Epithelial cell of proximal tubule (primary cell): Measurements from ENCODE around the gene TCAF1. TPM values are rescaled to one million over a fixed set of nuclear protein-coding genes. Genes with fewer than 3 reads are reported as not detected.
A peak's percentile ranks its signal among the peaks of the same experiment; 100 is the strongest.
"Not testable (repeated sequence)": the region's sequence is repeated elsewhere in the genome, so short reads cannot be mapped to it uniquely, and the experiment has no call there.

Experiments used
- DNase-seq: peaks from one replicate; pipeline ENCODE4 v3.0.0-alpha.2; 2011; ENCODE audit warnings: low read depth
- H3K4me3 ChIP-seq: 2 replicates; pipeline ENCODE4 v1.5.1; 2011; ENCODE audit warnings: low read depth, mild to moderate bottlenecking, low read length
- total RNA-seq: library from RNA; depleted of rRNA; stranded (reverse); fragments of >200 nt; gene quantifications from 2 replicates; pipeline ENCODE4 v1.2.3, GENCODE V29; 2015
- TF ChIP-seq, protein P1 (sequence below): conservative IDR thresholded peaks from 2 replicates; pipeline ENCODE4 v1.5.1; 2012; ENCODE audit warnings: low read depth, mild to moderate bottlenecking, low read length

The TCAF1 gene
- total RNA-seq, 1 donor from 2014 or later, result 49.0 TPM

DNA sequence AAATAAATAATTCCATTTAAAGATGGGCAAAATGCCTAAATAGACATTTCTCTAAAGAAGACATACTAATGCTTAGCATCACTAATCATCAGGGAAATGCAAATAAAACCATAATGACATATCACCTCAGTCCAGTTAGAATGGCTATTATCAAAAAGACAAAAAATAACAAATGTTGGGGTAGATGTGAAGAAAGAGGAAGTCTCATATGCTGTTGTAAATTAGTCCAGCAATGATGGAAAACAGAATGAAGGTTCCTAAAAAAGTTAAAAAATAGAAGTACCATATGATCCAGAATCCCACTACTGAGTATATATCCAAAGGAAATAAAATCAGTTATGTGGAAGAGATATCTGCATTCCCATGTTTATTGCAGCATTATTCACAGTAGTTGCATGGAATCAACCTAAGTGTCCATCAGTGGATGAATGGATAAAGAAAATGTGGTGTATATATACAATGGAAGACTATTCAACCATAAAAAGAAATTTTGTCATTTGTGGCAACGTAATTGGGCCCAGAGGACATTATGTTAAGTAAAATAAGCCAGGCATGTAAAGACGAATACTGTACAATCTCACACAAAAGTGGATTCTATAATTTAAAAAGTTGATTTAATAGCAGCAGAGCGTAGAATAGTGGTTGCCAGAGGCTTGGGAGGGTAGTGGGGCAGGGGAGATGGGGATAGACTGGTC lies 52.0 kb downstream of the TCAF1 start:
- DNase-seq, result no peak
- TF ChIP-seq, protein P1, sequence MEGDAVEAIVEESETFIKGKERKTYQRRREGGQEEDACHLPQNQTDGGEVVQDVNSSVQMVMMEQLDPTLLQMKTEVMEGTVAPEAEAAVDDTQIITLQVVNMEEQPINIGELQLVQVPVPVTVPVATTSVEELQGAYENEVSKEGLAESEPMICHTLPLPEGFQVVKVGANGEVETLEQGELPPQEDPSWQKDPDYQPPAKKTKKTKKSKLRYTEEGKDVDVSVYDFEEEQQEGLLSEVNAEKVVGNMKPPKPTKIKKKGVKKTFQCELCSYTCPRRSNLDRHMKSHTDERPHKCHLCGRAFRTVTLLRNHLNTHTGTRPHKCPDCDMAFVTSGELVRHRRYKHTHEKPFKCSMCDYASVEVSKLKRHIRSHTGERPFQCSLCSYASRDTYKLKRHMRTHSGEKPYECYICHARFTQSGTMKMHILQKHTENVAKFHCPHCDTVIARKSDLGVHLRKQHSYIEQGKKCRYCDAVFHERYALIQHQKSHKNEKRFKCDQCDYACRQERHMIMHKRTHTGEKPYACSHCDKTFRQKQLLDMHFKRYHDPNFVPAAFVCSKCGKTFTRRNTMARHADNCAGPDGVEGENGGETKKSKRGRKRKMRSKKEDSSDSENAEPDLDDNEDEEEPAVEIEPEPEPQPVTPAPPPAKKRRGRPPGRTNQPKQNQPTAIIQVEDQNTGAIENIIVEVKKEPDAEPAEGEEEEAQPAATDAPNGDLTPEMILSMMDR, result no peak

DNA sequence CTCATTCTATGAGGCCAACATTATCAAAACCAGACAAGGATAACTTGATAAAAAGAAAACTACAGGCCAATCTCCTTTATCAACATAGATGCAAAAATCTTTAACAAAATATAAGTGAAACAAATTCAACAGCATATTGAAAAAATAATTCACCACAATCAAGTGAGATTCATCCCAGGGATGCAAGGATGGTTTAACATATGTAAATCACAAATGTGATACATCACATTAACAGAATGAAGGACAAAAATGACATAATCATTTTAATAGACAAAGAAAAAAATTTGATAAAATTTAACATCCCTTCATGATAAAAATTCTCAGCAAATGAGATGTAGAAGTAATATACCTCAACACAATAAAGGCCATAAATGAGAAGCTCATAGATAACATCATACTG lies 53.8 kb downstream of the TCAF1 start:
- no peak for DNase-seq
- TF ChIP-seq, protein P1, result no peak
- H3K4me3 ChIP-seq, result no peak overlapping the region

More for the DNA sequence above, 52.0 kb downstream of the TCAF1 start:
- no peak overlapping the region for H3K4me3 ChIP-seq

DNA sequence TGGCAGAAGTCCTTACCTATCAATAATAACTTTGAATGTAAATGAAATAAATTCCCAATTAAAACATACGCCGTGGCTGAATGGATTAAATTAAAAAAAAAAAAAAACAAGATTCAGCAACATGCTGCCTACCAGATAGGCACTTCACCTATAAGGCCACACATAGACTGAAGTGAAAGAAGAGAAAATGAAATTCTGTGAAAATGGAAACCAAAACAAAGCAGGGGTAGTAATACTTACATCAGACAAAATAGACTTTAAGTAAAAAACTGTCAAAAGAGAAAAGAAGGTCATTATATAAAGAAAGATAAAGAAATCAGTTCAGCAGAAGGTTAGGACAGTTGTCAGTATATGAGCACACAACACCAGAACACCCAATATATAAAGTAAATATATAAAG lies 55.3 kb downstream of the TCAF1 start:
- DNase-seq, result no peak
- H3K4me3 ChIP-seq, result no peak overlapping the region
- TF ChIP-seq, protein P1, result no peak

DNA sequence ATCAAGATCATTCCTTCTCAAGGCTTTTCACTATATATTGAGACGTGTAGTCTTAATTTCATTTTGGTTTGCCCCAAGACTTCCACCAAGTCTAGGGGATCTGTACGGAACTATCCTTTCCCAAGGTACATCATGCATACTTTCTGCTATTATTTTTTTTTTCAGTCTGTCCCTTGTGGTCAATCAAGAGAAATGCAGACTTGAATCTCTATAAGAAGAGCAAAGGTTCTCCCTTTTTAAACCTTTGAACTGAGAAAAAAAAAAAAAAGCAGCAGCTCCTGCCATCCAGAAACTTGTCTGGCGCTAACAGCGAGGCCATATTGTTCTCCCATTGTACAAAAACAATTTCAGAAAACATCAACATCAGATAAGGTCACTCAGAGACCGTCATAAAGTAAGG lies 60.3 kb downstream of the TCAF1 start:
- not testable (repeated sequence) for DNase-seq, H3K4me3 ChIP-seq

DNA sequence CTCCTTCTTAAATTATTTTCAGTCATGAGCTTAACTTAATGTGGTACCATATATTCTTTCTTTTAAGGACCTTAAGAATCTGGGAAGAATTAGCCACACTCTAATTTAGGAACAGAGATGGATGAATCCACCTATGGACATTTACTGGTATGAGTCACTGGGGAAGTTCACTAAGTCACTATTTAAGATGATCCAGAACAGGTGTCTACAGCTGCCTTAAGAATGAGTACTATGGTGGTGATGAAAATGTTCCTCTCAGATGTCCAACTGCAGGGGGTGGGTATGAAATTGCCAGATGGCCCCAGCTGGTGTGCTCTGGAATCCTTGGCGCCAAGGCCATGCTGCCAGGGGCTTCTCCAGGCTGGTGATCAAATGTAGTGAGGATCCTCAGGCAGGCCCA lies 61.9 kb downstream of the TCAF1 start:
- H3K4me3 ChIP-seq, DNase-seq: not testable (repeated sequence)

DNA sequence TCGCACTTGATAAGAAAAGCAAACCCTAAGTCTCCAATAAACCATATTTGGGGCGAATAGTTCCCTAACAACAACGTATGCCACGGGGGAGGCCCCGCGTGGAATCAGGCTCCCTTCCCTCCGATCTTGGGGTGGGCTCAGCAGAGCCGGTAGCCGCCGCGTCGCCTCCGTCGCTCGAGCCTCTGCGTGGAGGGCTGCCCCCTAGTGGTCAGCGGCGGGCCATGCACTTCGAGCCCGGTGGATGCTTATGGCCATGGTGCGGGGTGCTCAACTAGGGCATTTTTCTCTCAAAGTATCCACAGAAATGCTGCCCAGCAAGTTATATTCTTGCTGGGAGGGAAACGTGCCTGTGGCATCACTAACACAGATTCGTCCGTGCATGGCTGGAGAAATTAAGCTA lies 64.8 kb downstream of the TCAF1 start:
- peak overlapping the region; percentile 34 for H3K4me3 ChIP-seq
- TF ChIP-seq, protein P1, result peak; percentile 35
- not testable (repeated sequence) for DNase-seq

DNA sequence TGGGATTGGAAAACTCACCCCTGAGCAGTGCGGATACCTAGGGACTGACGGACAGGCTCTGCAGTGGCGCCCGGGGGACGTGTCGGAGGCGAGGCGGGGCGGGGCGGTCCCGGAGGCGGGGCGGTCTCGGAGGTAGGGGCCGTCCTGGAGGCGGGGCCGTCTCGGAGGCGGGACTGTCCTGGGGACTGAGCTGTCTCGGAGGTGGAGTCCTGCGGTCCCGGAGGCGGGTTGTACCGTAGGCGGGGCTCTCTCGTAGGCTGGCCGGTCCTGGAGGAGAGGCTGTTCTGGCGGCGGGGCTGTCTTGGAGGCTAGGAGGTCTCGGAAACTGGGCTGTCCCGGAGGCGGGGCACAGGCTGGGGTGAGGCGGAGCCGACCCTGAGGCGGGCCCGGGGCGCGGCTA lies 65.4 kb downstream of the TCAF1 start:
- DNase-seq, result not testable (repeated sequence)
- peak overlapping the region; percentile 38 for H3K4me3 ChIP-seq

DNA sequence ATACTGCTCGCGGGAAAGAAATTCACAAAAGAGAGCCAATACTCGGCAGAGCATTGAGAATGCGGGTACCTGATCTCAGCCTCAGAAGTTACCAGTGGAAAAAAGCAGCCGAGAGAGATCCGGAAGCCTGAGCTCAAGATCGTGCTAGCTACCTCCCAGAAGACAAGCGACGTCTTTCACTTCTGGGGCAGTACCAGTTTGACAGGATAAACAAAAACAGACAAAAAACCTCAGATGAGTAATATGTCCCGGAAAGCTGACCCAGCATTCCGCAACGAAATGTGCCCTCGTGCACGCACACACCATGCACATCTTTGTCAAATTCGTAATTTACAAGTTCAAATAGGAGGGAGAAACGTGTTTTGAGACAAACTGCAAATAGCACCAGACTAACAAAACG lies 65.9 kb downstream of the TCAF1 start:
- not testable (repeated sequence) for H3K4me3 ChIP-seq, DNase-seq

DNA sequence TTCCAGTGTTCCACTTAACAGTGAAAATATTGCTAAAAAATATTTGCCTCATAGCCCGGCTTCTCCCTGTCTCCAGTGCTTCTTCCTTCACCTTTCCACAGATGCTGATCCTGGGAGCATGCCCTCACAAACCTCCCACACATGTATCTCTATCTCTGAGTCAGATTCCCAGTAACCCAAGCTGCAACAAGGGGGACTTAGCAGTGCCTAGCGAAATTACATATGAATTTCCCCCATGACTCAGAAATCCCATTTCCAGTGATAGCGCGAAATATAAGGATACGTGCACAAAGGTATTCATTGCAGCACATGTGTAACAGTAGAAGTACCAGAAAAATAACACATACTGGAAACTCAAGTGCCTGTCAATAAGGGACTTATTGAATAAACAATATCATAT lies 75.4 kb downstream of the TCAF1 start:
- not testable (repeated sequence) for DNase-seq, H3K4me3 ChIP-seq

DNA sequence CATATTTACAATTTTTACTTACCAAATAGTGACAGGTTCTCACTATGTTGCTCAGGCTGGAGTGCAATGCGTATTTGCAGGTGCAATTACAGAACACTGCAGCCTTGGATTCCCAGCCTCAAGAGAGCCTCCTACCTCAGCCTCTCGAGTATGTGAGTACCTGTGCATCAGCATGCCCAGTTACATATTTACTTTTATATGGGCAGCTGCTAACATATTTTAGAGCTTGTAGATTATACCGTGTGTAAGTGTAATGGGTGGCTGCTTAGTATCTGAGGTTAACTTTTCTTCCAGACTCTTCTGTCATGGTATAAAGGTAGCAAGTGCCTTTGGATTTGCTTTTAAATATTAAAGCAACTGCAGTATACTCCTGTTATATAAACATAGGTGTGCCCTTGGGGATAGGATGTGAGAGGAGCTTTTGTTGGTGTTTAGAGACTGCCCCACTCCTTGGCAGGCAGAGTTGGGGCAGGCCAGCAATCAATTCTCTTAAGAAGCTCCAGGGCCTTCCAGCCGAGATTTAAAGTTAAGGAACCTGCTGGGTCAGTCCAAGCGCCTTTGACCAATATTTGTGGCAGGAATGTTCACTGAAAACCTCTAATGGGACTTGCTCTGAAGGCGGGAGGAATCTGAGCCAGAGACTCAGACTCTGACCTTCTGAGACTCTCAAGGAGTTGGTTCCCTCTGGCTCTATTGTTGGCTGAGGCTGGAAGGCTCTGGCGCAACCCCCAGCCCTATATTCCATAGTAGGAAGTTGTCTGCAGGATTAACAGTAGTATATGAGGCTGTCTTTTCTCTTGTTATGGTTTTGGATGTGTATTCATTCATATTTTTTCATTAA lies 77.5 kb downstream of the TCAF1 start:
- not testable (repeated sequence) for DNase-seq, H3K4me3 ChIP-seq

DNA sequence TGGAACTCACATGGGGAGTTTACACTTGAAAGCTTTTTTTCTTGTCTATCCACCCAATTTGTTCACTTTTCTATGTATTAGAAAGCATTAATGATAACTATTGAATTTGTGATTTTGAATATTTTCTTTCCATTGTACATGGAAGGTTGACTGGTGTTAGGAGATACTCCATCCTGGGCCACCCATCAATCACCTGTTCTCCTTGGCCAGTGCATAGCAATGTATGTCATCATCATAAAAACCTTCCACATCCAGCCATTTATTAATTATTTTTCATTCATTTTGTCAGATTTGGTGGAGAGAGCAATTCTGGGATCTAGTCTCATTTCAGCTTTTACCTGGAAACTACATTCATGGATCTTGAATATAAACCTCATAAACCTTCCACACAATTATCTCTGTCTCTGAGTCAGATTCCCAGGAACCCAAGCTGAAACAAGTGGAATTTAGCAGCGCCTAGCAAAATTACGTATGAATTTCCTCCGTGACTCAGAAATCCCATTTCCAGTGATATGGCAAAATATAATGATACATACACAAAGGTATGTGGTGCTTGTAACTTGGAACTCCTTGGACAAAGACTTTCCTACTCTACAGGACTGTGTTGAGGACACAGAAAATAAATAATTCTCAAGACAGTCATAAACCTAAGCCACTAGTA lies 78.2 kb downstream of the TCAF1 start:
- H3K4me3 ChIP-seq, result not testable (repeated sequence)

DNA sequence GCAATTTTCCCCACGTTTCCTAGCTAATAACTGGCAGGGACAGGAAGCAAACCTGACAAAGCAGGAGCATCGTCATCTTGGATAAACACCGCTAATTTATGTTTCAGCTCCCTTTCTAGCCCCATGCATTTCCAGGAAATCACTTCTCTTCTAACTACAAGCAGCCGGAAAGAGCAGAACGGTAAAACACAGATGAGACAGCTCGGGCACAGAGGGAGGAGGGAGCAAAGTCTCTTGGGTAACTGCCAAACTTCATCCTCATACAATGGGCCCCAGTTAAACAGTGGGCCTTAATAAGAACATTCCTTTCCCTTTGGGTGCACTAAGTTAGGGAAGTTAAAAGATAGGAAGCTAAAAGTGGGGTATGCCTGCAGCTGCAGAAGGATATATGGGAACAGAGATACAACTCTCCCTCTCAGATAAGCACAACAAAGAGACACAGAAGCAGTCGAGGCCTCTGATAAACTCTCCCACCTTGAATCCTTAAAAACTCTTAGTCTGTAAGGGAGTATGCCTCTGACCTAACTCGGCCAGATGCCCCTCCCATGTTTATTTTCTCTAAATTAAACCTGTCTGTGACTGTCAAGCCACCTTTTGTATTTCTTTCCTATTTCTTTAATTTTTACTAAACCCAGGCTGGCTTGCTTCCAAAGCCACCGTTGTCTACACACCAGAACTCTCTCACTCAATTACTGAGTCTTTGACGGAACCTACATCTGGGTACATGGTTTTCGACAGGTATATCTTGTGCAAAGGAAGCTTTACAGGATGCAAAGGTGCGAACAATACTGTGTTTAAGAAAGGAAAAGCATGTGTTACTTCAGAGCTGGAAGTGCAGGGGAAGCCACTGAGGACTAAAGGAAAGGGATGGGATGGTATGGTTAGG lies 80.3 kb downstream of the TCAF1 start:
- H3K4me3 ChIP-seq, DNase-seq: not testable (repeated sequence)

More for the DNA sequence above, 78.2 kb downstream of the TCAF1 start:
- DNase-seq, result not testable (repeated sequence)

DNA sequence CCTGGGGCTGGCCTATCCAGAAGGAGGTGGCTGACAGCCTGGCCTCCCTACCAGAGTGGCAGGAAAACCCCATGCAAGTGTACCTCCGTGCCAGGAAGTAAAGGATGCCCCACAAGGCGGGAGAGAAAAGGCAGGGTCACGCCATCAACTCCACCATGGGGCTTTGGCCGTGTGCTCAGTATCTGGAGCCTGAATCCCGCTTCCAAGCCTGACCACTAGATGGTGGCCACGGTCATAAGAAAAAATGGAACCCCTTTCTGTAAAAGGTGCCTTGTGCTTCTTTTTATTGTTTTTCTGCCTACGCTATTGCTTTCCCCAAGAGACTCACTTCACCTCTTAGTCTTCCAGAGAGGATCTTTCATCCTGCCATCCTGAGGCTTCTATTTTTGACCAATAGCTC lies 84.1 kb downstream of the TCAF1 start:
- not testable (repeated sequence) for DNase-seq, H3K4me3 ChIP-seq
